ENCODE results near the gene RHBDD3. TPM values are rescaled to one million over a fixed set of nuclear protein-coding genes. Genes with fewer than 3 reads are reported as not detected.
A peak's percentile ranks its signal among the peaks of the same experiment; 100 is the strongest.

RHBDD3 gene
- total RNA-seq, 1 experiment from 2014 or later: 76.3 TPM

GRCh38 chr22:29309332-29310064 is 41.7 kb upstream of the RHBDD3 start:
- Histone ChIP-seq H3K36me3 (replicated peaks; ENCODE audit: control insufficient read depth, insufficient read depth, low read length) (no peaks in the 10 kb centered on the region), H3K27me3 (ENCODE audit: control insufficient read depth, insufficient read depth, low read length) (peaks cover 15% of the 10 kb centered on the region), H3K4me3 (ENCODE audit: insufficient read depth, low read depth, low read length) (no peak overlapping the region)
- peak; percentile 58 for DNase-seq

DNA sequence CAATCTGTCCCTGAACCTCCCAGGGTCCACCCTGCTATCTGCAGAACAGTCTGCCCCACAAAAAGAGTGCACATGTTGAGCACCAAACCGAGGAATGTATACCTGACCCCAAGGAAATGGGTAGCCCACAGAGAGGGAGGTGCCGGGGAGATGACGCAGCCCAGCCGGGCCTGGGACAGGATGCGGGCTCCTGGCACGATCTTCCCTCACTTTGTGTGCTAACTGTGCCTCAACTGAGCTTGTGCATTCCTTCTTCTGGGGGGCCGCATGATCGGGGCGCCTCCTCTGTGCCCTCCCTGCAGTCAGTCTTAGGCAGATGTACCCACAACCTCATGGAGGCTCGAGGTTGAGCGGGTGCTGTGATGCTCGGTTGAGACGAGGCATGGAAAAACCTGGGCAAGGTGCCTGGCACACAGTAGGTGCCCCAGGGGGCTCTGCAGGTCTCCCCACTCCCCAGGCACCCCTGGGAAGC is 41.0 kb upstream of the RHBDD3 start:
- Histone ChIP-seq H3K27me3 (ENCODE audit: control insufficient read depth, insufficient read depth, low read length) (peaks cover 8% of the 10 kb centered on the region), H3K4me3 (ENCODE audit: insufficient read depth, low read depth, low read length) (no peak overlapping the region), H3K36me3 (replicated peaks; ENCODE audit: control insufficient read depth, insufficient read depth, low read length) (no peaks in the 10 kb centered on the region)
- DNase-seq: no peak

DNA sequence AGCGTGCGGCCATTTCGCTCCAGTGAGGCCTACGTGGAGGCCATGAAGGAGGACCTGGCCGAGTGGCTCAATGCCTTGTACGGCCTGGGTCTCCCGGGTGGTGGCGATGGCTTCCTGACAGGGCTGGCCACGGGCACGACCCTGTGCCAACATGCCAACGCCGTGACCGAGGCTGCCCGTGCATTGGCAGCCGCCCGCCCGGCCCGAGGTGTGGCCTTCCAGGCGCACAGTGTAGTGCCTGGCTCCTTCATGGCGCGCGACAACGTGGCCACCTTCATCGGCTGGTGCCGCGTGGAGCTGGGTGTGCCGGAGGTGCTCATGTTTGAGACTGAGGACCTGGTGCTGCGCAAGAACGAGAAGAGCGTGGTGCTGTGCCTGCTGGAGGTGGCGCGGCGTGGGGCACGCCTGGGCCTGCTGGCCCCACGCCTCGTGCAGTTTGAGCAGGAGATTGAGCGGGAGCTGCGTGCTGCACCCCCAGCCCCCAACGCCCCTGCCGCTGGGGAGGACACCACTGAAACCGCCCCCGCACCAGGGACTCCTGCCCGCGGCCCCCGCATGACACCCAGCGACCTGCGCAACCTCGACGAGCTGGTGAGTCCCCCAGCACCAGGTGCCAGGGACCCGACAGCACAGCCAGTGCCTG is 40.5 kb upstream of the RHBDD3 start:
- Histone ChIP-seq H3K4me3 (ENCODE audit: insufficient read depth, low read depth, low read length) (no peak overlapping the region), H3K36me3 (replicated peaks; ENCODE audit: control insufficient read depth, insufficient read depth, low read length) (no peaks in the 10 kb centered on the region), H3K27me3 (ENCODE audit: control insufficient read depth, insufficient read depth, low read length) (peaks cover 3% of the 10 kb centered on the region)
- DNase-seq: peak; percentile 71

DNA sequence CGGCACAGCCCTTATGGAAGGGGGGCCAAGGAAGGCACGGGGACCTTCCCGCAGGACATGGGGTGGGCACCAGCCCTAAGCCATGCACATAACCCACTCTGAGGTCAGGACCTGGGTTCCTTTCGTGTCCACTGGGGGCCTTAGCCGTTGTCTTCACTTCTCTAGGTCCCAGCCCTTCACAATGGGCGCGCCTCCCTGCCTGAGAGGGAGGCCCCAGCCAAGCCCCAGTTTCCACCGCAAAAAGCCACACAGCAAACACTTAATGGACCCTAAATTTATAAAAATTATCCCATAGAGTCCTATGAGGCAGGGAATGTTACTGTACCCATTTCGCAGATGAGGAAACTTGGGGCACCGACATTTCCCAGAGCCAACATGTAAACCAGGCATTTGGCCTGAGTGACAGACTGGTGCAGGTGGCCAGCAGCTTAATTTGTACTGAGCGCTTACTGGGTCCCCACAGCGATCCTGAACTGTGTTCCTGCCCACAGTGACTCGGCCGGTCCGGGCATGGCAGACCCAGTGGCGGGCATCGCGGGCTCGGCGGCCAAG is 39.9 kb upstream of the RHBDD3 start:
- Histone ChIP-seq H3K27me3 (ENCODE audit: control insufficient read depth, insufficient read depth, low read length) (no peaks in the 10 kb centered on the region), H3K4me3 (ENCODE audit: insufficient read depth, low read depth, low read length) (peak overlapping the region; percentile 64), H3K36me3 (replicated peaks; ENCODE audit: control insufficient read depth, insufficient read depth, low read length) (no peaks in the 10 kb centered on the region)
- DNase-seq: peak; percentile 73

- DNase-seq: peak; percentile 98
- Histone ChIP-seq H3K36me3 (replicated peaks; ENCODE audit: control insufficient read depth, insufficient read depth, low read length) (no peaks in the 10 kb centered on the region), H3K4me3 (ENCODE audit: insufficient read depth, low read depth, low read length) (peak overlapping the region; percentile 64), H3K27me3 (ENCODE audit: control insufficient read depth, insufficient read depth, low read length) (no peaks in the 10 kb centered on the region)
Measured at GRCh38 chr22:29306835-29307595, 39.2 kb upstream of the RHBDD3 start.

- peak; percentile 92 for DNase-seq
Measured at GRCh38 chr22:29306175-29306834, 38.5 kb upstream of the RHBDD3 start, which contains the start of gene GAS2L1. TSS of gene GAS2L1 (plus strand) at chr22:29306650. CDS start at chr22:29308106, 1,456 bp downstream.

DNA sequence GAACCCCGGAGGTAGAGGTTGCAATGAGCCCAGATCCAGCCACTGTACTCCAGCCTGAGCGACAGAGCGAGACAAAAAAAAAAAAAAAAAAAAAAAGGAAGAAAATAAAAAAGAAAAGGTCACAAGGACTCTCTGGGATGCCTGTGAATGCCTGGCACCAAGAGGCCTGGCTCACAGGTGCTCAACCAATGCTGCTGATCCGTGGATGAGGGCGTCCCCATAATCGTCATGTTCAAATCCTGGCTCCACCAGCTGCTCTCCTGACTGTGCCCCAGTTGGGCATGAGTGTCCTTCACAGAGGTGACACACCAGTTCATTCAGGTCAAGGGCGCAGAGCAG is 38.0 kb upstream of the RHBDD3 start:
- peak overlapping the region; percentile 64 for H3K4me3 ChIP-seq (ENCODE audit: insufficient read depth, low read depth, low read length)
- no peak for DNase-seq

More at GRCh38 chr22:29306175-29306834, 38.5 kb upstream of the RHBDD3 start, which contains the start of gene GAS2L1:
- Histone ChIP-seq H3K4me3 (ENCODE audit: insufficient read depth, low read depth, low read length) (peak within 1 kb of the TSS; percentile 64), H3K27me3 (ENCODE audit: control insufficient read depth, insufficient read depth, low read length) (no peaks in the 10 kb centered on the region), H3K36me3 (replicated peaks; ENCODE audit: control insufficient read depth, insufficient read depth, low read length) (no peaks in the 10 kb centered on the region)

GRCh38 chr22:29302681-29303465 is 35.1 kb upstream of the RHBDD3 start:
- H3K4me3 ChIP-seq (ENCODE audit: insufficient read depth, low read depth, low read length): no peak overlapping the region
- H3K27me3 ChIP-seq (ENCODE audit: control insufficient read depth, insufficient read depth, low read length): no peaks in the 10 kb centered on the region
- H3K36me3 ChIP-seq (replicated peaks; ENCODE audit: control insufficient read depth, insufficient read depth, low read length): peaks cover 18% of the 10 kb centered on the region
- DNase-seq: peak; percentile 59

More for the DNA sequence above, 38.0 kb upstream of the RHBDD3 start:
- Histone ChIP-seq H3K36me3 (replicated peaks; ENCODE audit: control insufficient read depth, insufficient read depth, low read length) (no peaks in the 10 kb centered on the region), H3K27me3 (ENCODE audit: control insufficient read depth, insufficient read depth, low read length) (no peaks in the 10 kb centered on the region)

GRCh38 chr22:29302402-29302680 is 34.6 kb upstream of the RHBDD3 start:
- peaks cover 24% of the 10 kb centered on the region for H3K36me3 ChIP-seq (replicated peaks; ENCODE audit: control insufficient read depth, insufficient read depth, low read length)
- no peak overlapping the region for H3K4me3 ChIP-seq (ENCODE audit: insufficient read depth, low read depth, low read length)
- no peaks in the 10 kb centered on the region for H3K27me3 ChIP-seq (ENCODE audit: control insufficient read depth, insufficient read depth, low read length)
- DNase-seq: no peak

DNA sequence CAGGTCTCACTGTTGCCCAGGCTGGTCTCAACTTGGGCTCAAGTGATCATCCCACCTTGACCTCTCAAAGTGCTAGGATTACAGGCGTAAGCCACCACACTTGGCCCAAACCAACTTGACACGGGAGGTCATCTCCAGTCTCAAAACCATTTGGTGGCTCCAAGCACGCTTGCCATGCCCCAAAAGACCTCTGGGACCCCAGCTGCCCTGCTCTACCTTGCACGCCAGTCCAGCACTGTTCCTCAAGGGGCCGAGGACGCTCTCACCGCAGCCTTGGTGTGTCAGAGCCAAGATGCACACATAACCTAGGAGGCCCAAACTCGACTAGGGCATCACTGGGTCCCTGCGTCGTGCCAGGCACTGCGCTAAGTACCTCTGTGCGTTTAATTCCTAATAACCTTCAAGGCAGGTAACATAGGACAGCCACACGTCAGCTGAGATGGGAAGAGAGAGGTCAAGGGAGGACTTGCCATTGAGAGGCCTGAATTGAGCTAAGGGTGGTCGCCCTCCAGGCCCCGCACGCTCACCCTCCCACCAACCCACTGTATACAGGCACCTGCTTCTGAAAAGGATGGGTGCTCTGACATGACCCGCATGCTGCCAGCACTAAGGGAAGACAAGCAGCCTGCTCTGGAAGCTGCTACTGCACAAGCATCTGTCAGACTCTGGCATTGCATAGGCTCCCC is 34.1 kb upstream of the RHBDD3 start:
- DNase-seq: peak; percentile 48
- no peak overlapping the region for H3K4me3 ChIP-seq (ENCODE audit: insufficient read depth, low read depth, low read length)
- peaks cover 29% of the 10 kb centered on the region for H3K36me3 ChIP-seq (replicated peaks; ENCODE audit: control insufficient read depth, insufficient read depth, low read length)
- H3K27me3 ChIP-seq (ENCODE audit: control insufficient read depth, insufficient read depth, low read length): no peaks in the 10 kb centered on the region

DNA sequence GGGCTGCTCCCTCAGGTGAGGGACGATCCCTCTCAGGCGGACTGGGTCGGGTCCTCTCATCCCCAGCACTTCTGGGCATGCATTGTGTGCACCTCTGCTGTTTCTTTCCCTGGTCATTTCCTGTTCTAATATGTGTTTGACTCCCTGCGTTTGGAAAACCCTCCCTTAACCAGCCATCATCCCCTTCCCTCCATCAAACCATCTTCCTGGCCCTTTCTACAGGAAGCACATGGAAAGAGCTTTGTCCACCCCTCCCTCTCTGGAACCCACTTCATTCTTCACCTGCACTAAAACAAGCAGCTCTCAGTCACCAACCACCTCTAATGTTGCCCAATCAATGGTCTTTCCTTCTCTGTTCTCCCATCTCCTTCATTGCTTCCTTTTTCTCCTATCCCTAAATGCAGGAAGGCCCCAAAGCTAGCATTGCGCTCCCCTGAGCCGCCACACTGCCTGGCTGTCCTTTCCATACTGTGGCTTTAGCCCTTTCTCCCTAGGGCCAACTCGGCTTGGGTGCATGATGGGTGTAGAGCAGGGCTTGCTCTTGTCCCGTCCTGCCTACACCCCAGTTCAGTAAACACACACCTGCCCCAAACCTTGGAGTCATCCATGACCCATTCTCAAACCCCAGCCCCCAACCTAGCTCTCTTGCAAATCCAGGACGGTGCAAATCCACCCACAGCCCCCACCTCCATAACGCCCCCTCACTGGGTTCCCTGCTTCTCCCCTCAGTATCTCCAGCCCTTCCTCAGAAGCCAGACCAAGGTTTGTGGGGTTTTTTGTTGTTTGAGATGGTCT is 33.2 kb upstream of the RHBDD3 start:
- DNase-seq: peak; percentile 39
- H3K27me3 ChIP-seq (ENCODE audit: control insufficient read depth, insufficient read depth, low read length): no peaks in the 10 kb centered on the region
- no peak overlapping the region for H3K4me3 ChIP-seq (ENCODE audit: insufficient read depth, low read depth, low read length)
- H3K36me3 ChIP-seq (replicated peaks; ENCODE audit: control insufficient read depth, insufficient read depth, low read length): peaks cover 37% of the 10 kb centered on the region

DNA sequence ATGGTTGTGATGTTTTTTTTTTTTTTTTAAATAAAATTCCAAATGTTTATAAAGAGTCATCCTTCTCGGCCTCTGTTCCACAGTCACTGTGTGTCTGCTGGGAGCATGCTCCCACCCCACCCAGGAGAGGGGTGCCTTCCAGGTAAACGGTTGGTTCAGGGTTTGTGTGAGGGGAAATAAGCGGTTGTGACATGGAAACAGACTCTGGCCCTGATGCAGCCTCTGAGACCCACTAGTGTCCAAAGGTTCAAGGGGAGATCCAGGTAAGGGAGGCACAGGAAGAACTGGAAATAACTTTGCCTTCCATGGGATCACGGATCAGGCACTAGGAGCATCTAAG is 32.7 kb upstream of the RHBDD3 start:
- no peaks in the 10 kb centered on the region for H3K27me3 ChIP-seq (ENCODE audit: control insufficient read depth, insufficient read depth, low read length)
- H3K4me3 ChIP-seq (ENCODE audit: insufficient read depth, low read depth, low read length): no peak overlapping the region
- no peak for DNase-seq
- H3K36me3 ChIP-seq (replicated peaks; ENCODE audit: control insufficient read depth, insufficient read depth, low read length): peaks cover 42% of the 10 kb centered on the region

Measured in H7 (cell line).